ENCODE results near the gene BBOX1. TPM values are rescaled to one million over a fixed set of nuclear protein-coding genes. Genes with fewer than 3 reads are reported as not detected.
"Not testable (repeated sequence)": the region's sequence is repeated elsewhere in the genome, so short reads cannot be mapped to it uniquely, and the experiment has no call there.

BBOX1 gene
- total RNA-seq, 1 experiment from 2014 or later = not detected

DNA sequence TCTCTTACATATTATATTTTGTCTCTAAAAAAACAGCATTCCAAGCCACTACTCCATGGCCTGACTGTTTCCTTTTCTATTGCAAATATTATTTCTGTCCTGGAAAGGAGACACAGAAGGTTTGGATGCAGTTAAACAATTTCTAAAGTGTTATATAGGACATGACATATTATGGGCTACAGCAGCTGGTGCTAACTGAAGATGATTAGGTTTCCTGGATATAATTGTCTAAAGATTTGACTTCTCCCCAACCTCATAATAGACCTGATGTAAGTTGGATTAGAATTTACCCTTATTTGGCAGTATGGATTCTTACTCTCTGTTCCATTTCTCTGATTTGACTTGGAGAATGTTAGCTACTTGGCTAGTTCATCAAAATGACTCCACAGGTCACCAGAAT is 90.2 kb downstream of the BBOX1 start:
- H3K4me1 ChIP-seq (ENCODE audit: low read length) = no peaks in the 10 kb centered on the region
- H3K4me3 ChIP-seq (ENCODE audit: low read length) = no peak overlapping the region
- no peaks in the 10 kb centered on the region for H4K20me1 ChIP-seq (ENCODE audit: insufficient read depth, low read depth, low read length)
- H2AFZ ChIP-seq (ENCODE audit: low read length) = no peak overlapping the region
- no peak overlapping the region for H3K9ac ChIP-seq (ENCODE audit: low read length)
- peaks cover 4% of the 10 kb centered on the region; the same call in 1 of the 2 replicates for H3K9me3 ChIP-seq (ENCODE audit: low read length)
- DNase-seq = no peak
- H3K4me2 ChIP-seq (ENCODE audit: low read depth, low read length, poor library complexity, severe bottlenecking) = no peak overlapping the region
- no peaks in the 10 kb centered on the region for H3K9me2 ChIP-seq (replicated peaks; ENCODE audit: insufficient read depth, low read length)
- H3K36me3 ChIP-seq (ENCODE audit: insufficient read depth, low read length) = no peaks in the 10 kb centered on the region
- H3K27ac ChIP-seq (ENCODE audit: low read length) = no peak overlapping the region
- H3K79me2 ChIP-seq (ENCODE audit: low read length) = no peaks in the 10 kb centered on the region
- no peaks in the 10 kb centered on the region for H3K27me3 ChIP-seq (ENCODE audit: low read length)

DNA sequence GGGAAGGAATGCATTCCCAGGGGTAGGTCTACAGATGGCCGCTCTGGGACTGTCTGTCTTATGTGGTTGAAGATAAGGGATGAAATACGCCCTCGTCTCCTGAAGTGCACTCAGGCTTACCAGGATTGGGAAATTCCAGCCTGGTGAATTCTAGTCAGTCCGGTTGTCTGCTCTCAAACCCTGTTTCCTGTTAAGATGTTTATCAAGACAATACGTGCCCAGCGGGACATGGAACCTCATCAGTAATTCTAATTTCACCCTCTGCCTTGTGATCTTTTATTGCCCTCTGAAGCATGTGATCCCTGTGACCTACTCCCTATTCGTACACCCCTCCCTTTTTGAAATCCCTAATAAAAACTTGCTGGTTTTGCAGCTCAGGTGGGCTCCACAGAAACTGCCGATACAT is 95.3 kb downstream of the BBOX1 start:
- peak; percentile 11 for DNase-seq
- not testable (repeated sequence) for H2AFZ ChIP-seq (ENCODE audit: low read length); H3K27ac ChIP-seq (ENCODE audit: low read length)

DNA sequence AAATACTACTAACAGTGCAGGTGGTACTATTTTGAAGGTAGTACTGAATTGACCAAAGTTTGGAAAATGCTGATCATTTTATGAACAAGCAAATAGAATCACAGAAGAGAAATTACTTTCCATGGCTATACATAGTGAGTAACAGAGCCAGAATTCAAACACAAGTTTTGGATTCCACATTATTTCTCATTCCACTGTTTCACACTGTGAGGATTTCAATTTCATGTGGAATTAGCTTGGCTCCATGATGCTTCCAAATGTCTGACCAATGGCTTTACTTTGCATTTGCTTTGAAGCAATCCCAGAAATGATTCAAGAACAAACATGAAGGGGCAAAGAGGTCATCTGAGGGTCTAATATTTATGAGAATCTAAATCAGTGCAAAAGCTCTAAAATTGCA is 98.1 kb downstream of the BBOX1 start:
- Histone ChIP-seq H3K36me3 (ENCODE audit: insufficient read depth, low read length) (no peaks in the 10 kb centered on the region), H2AFZ (ENCODE audit: low read length) (no peak overlapping the region), H3K9me2 (replicated peaks; ENCODE audit: insufficient read depth, low read length) (no peaks in the 10 kb centered on the region), H3K9me3 (ENCODE audit: low read length) (peaks cover 18% of the 10 kb centered on the region), H3K4me3 (ENCODE audit: low read length) (no peak overlapping the region), H3K79me2 (ENCODE audit: low read length) (no peaks in the 10 kb centered on the region), H3K27ac (ENCODE audit: low read length) (no peak overlapping the region), H3K4me2 (ENCODE audit: low read depth, low read length, poor library complexity, severe bottlenecking) (no peak overlapping the region), H3K4me1 (ENCODE audit: low read length) (no peaks in the 10 kb centered on the region), H4K20me1 (ENCODE audit: insufficient read depth, low read depth, low read length) (no peaks in the 10 kb centered on the region), H3K27me3 (ENCODE audit: low read length) (no peaks in the 10 kb centered on the region), H3K9ac (ENCODE audit: low read length) (no peak overlapping the region)
- no peak for DNase-seq

More for the DNA sequence above, 95.3 kb downstream of the BBOX1 start:
- not testable (repeated sequence) for H3K4me3 ChIP-seq (ENCODE audit: low read length); H3K9me3 ChIP-seq (ENCODE audit: low read length); H3K27me3 ChIP-seq (ENCODE audit: low read length); H3K79me2 ChIP-seq (ENCODE audit: low read length); H4K20me1 ChIP-seq (ENCODE audit: insufficient read depth, low read depth, low read length); H3K36me3 ChIP-seq (ENCODE audit: insufficient read depth, low read length); H3K9ac ChIP-seq (ENCODE audit: low read length); H3K9me2 ChIP-seq (replicated peaks; ENCODE audit: insufficient read depth, low read length); H3K4me1 ChIP-seq (ENCODE audit: low read length); H3K4me2 ChIP-seq (ENCODE audit: low read depth, low read length, poor library complexity, severe bottlenecking)

DNA sequence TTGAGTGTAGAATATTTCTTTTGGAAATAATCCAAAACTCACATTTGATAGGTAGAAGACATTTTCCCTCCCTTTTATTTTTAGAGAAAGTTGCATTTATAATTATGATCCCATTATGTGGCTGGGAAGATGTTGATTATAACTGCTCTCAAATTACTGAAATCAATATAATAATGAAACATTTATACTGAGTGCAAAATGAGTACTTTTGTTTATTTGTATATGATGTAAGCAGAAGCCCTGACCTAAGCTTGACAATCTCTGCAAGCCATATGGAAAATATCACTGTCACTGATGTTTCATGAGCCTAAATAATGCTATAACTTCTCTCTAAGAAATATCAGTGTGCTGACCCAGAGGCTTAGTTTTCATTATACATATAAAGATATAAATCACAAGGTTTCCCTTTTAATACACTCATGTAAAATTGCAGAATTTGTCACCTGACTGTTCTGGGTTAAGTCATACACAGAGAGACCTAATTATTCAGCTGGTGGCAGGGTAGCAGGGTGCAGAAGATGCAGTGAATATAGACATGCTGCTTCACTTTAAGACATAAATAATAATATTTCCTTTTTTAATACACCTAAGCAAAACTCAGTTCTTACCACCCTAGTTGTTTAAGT is 99.2 kb downstream of the BBOX1 start:
- Histone ChIP-seq H3K4me1 (ENCODE audit: low read length) (no peaks in the 10 kb centered on the region), H3K9ac (ENCODE audit: low read length) (no peak overlapping the region), H3K79me2 (ENCODE audit: low read length) (no peaks in the 10 kb centered on the region), H3K9me2 (replicated peaks; ENCODE audit: insufficient read depth, low read length) (no peaks in the 10 kb centered on the region), H3K27ac (ENCODE audit: low read length) (no peak overlapping the region), H4K20me1 (ENCODE audit: insufficient read depth, low read depth, low read length) (no peaks in the 10 kb centered on the region), H2AFZ (ENCODE audit: low read length) (no peak overlapping the region), H3K4me3 (ENCODE audit: low read length) (no peak overlapping the region), H3K9me3 (ENCODE audit: low read length) (peaks cover 15% of the 10 kb centered on the region), H3K27me3 (ENCODE audit: low read length) (no peaks in the 10 kb centered on the region), H3K36me3 (ENCODE audit: insufficient read depth, low read length) (no peaks in the 10 kb centered on the region), H3K4me2 (ENCODE audit: low read depth, low read length, poor library complexity, severe bottlenecking) (no peak overlapping the region)
- no peak for DNase-seq

DNA sequence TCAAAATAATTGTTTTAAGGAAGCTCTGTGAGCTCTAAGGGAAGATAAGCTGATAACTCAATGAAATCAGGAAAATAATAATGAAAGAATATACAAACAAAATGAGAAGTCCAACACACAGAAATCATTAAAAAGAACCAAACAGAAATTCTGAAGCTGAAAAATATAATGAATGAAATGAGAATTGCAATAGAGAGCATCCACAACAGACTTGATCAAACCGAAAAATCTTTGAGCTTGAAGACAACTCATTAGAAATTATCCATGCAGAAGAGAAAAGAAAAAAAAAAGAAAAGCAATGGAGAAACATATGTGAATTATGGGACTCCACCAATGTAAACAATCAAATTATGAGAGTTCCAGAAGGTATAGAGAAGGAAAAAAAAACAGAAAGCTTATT is 101.0 kb downstream of the BBOX1 start:
- Histone ChIP-seq H3K4me2 (ENCODE audit: low read depth, low read length, poor library complexity, severe bottlenecking) (no peak overlapping the region), H3K9me2 (replicated peaks; ENCODE audit: insufficient read depth, low read length) (no peaks in the 10 kb centered on the region; the same call in 1 of the 2 replicates), H3K9ac (ENCODE audit: low read length) (no peak overlapping the region), H3K4me1 (ENCODE audit: low read length) (no peaks in the 10 kb centered on the region), H4K20me1 (ENCODE audit: insufficient read depth, low read depth, low read length) (no peaks in the 10 kb centered on the region), H3K4me3 (ENCODE audit: low read length) (no peak overlapping the region), H3K27me3 (ENCODE audit: low read length) (no peaks in the 10 kb centered on the region), H2AFZ (ENCODE audit: low read length) (no peak overlapping the region), H3K27ac (ENCODE audit: low read length) (no peak overlapping the region), H3K36me3 (ENCODE audit: insufficient read depth, low read length) (no peaks in the 10 kb centered on the region), H3K9me3 (ENCODE audit: low read length) (peaks cover 14% of the 10 kb centered on the region), H3K79me2 (ENCODE audit: low read length) (no peaks in the 10 kb centered on the region)
- DNase-seq = no peak

DNA sequence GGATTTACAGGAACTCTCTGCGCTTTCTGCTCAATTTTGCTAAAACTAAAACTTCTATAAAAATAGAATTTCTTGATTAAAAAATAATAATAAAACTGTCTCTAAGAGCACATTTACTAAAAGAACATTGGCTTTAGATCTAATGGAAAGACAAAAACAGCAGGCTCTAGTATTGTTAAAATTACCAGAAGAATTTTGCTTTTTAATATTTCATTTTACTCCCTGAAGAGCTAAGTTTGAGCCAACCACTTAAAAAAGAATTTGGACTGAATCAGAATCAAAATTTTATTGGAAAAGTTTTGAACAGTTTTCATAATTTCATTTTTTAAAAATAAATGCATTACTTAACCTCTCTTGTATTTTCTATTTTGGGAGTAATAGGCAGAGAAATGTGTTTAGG is 107.3 kb downstream of the BBOX1 start:
- Histone ChIP-seq H2AFZ (ENCODE audit: low read length) (no peak overlapping the region), H3K27me3 (ENCODE audit: low read length) (no peaks in the 10 kb centered on the region), H3K4me3 (ENCODE audit: low read length) (no peak overlapping the region), H3K27ac (ENCODE audit: low read length) (no peak overlapping the region), H3K79me2 (ENCODE audit: low read length) (no peaks in the 10 kb centered on the region), H4K20me1 (ENCODE audit: insufficient read depth, low read depth, low read length) (no peaks in the 10 kb centered on the region), H3K9me2 (replicated peaks; ENCODE audit: insufficient read depth, low read length) (no peaks in the 10 kb centered on the region; the same call in 1 of the 2 replicates), H3K4me1 (ENCODE audit: low read length) (no peaks in the 10 kb centered on the region), H3K4me2 (ENCODE audit: low read depth, low read length, poor library complexity, severe bottlenecking) (no peak overlapping the region), H3K36me3 (ENCODE audit: insufficient read depth, low read length) (no peaks in the 10 kb centered on the region), H3K9ac (ENCODE audit: low read length) (no peak overlapping the region), H3K9me3 (ENCODE audit: low read length) (no peaks in the 10 kb centered on the region)
- no peak for DNase-seq

DNA sequence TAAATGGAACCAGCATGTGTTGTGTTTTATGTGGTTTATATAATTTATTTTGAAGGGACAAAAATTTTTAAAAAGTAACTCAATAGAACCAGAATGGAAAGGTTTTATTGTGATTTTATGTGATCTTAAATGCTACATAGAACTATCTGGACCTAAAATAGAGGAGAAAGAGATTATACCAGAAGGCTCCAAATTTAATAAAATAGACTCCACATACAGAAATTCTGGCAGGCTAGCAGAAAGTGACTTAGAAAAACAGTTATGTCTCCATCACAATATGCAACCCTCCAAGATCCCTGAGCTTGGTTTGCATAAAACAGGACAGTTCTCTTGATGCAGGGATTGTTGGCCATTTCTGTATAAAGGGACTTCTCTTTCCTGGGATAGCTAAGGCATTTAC is 107.9 kb downstream of the BBOX1 start:
- no peak overlapping the region for H3K4me3 ChIP-seq (ENCODE audit: low read length)
- no peaks in the 10 kb centered on the region; the same call in 1 of the 2 replicates for H3K9me2 ChIP-seq (replicated peaks; ENCODE audit: insufficient read depth, low read length)
- H4K20me1 ChIP-seq (ENCODE audit: insufficient read depth, low read depth, low read length) = no peaks in the 10 kb centered on the region
- DNase-seq = no peak
- no peaks in the 10 kb centered on the region for H3K36me3 ChIP-seq (ENCODE audit: insufficient read depth, low read length)
- H3K27me3 ChIP-seq (ENCODE audit: low read length) = no peaks in the 10 kb centered on the region
- no peaks in the 10 kb centered on the region for H3K9me3 ChIP-seq (ENCODE audit: low read length)
- no peaks in the 10 kb centered on the region for H3K4me1 ChIP-seq (ENCODE audit: low read length)
- no peak overlapping the region for H3K9ac ChIP-seq (ENCODE audit: low read length)
- H2AFZ ChIP-seq (ENCODE audit: low read length) = no peak overlapping the region
- H3K79me2 ChIP-seq (ENCODE audit: low read length) = no peaks in the 10 kb centered on the region
- no peak overlapping the region for H3K4me2 ChIP-seq (ENCODE audit: low read depth, low read length, poor library complexity, severe bottlenecking)
- H3K27ac ChIP-seq (ENCODE audit: low read length) = no peak overlapping the region

DNA sequence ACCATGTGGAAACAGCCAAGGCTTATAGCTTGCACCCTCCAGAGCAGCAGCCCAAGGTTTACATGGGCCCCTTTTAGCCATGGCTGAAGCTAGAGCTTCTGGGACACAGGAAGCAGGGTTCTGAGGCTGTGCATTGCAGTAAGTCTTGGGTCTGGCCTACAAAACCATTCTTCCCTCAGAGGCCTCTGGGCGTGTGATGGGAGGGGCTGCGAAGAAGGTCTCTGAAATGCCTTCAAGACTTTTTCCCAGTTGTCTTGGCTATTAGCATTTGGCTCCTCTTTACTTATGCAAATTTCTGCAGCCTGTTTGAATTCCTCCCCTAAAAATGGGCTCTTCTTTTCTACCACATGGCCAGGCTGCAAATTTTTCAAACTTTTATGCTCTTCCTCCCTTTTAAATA is 109.5 kb downstream of the BBOX1 start:
- no peaks in the 10 kb centered on the region for H3K36me3 ChIP-seq (ENCODE audit: insufficient read depth, low read length)
- no peaks in the 10 kb centered on the region for H4K20me1 ChIP-seq (ENCODE audit: insufficient read depth, low read depth, low read length)
- H3K79me2 ChIP-seq (ENCODE audit: low read length) = no peaks in the 10 kb centered on the region
- no peaks in the 10 kb centered on the region for H3K27me3 ChIP-seq (ENCODE audit: low read length)
- no peaks in the 10 kb centered on the region for H3K4me1 ChIP-seq (ENCODE audit: low read length)
- H3K9ac ChIP-seq (ENCODE audit: low read length) = no peak overlapping the region
- H3K9me3 ChIP-seq (ENCODE audit: low read length) = no peaks in the 10 kb centered on the region
- H3K4me3 ChIP-seq (ENCODE audit: low read length) = no peak overlapping the region
- DNase-seq = no peak
- H2AFZ ChIP-seq (ENCODE audit: low read length) = no peak overlapping the region
- no peak overlapping the region for H3K27ac ChIP-seq (ENCODE audit: low read length)
- H3K4me2 ChIP-seq (ENCODE audit: low read depth, low read length, poor library complexity, severe bottlenecking) = no peak overlapping the region
- H3K9me2 ChIP-seq (replicated peaks; ENCODE audit: insufficient read depth, low read length) = no peaks in the 10 kb centered on the region; the same call in 1 of the 2 replicates

Measured in Karpas-422 (cell line).